Skeletal muscle cell (primary cell): Measurements from ENCODE around the gene CDH8.
"Not testable (repeated sequence)": the region's sequence is repeated elsewhere in the genome, so short reads cannot be mapped to it uniquely, and the experiment has no call there.

ENCODE experiments used
- DNase-seq: peaks from one replicate; pipeline ENCODE4 v3.0.0-alpha.2; 2010; ENCODE audit warnings: low read depth
- H3K4me3 ChIP-seq: 2 replicates; pipeline ENCODE4 v1.5.1; 2011; ENCODE audit warnings: low read depth, mild to moderate bottlenecking, control low read depth, low read length, moderate library complexity

Gene CDH8

DNA sequence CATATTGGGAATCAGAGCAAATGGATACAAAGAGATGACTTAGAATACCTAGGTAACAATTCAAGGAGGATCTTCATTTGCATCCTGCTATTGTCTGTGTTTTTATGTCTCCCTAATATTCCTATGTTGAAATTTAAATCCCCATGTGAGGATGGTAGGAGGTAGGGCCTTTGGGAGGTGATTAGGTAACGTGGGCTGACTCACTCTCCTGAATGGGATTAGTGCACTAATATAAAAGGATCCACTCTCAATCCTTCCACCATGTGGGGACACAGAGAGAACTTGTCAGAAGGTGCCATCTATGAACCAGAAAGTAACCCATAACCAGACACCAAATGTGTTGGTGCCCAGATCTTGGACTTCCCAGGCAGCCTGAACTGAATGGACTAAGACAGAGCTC is 83.4 kb downstream of the CDH8 start:
- no peak overlapping the region for H3K4me3 ChIP-seq
- no peak for DNase-seq

DNA sequence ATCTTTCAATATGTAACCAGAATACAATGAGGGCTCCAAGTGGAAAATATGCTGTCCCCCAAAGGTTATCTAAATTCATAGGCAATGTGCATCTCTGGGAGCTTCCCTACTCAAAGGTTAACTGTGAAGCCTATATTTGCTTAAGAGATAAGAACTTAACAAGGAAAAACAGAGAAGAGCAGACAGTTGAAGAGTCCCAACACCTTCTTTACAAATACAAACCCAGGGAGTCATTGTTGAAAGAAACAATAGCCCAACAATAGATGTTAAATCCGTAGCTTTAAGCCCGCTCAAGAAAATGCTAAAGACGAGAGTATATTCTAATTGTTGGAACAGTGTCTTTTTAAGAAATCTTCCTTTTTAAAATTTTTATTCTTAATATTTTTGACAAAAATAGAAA is 87.8 kb downstream of the CDH8 start:
- H3K4me3 ChIP-seq, result no peak overlapping the region
- no peak for DNase-seq

DNA sequence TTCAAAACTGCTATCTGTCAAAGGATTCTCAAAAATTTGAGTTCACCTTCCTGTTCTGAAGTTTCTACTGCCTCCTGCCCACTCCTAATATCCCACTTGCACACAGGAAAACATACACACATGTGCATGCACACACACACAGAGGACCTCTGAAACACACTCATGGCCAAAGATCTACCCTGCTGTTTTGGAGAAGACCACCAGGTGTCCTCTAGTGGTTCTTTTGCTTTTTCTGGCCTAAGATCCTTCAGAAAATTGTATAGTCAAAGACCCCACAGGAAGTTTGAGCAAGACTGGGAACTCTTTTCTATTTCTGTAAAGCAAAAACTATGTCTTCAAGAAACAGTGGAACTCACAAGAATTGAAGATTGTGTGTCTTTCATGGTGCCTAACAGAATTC is 90.2 kb downstream of the CDH8 start:
- H3K4me3 ChIP-seq, result no peak overlapping the region
- DNase-seq, result no peak

DNA sequence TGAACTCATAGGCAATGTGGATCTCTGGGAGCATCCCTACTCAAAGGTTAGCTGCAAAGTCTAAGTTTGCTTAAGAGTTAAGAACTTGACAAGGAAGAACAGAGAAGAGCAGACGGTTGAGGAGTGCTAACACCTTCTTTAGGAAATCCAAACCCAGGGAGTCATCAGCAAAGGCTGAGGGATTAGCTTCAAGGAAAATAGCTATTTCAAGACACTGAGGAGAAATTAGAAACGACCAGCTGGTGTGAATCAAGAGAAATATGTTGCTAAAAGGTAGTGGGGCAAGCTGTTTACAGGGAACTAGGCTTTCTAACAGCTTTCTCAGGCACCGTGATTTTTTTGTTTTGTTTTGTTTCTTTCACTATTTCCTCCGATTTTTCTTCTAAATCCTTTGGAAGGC is 90.7 kb downstream of the CDH8 start:
- DNase-seq, result no peak
- no peak overlapping the region for H3K4me3 ChIP-seq

DNA sequence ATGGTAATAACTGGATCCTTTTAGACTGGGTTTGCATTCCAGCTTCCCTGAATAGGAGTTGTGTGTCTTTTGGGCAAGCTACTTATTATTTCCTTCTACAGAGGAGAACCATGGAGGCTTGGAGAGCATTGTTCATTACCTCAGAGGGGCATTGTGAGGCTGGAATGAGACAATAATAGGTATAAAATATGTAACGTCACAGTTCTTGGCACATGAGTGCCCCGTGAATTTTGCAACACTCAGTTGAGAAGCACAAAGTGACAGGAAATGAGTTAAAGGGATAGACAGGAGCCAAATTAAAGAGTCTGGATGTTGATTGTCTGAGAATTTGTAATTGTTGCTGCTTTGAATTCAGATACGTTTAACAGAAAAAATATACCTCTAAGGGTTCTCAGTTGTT is 92.2 kb downstream of the CDH8 start:
- H3K4me3 ChIP-seq, result no peak overlapping the region
- no peak for DNase-seq

DNA sequence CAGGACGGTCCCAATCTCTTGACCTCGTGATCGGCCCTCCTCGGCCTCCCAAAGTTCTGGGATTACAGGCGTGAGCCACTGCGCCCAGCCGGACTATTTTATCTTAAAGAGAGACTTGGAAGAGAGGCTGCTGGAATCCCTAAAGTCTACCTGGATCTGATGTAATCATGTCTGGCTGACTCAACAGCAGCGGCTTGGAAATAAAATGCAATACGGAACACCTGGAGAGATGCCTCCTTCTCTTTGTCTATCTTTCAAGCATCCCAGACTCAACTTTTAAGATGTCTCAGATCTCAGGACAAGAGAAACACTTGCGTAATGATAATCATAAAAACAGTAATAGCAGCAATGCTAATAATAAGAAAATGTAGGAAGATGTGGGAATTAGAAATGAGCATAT is 95.6 kb downstream of the CDH8 start:
- no peak for DNase-seq
- no peak overlapping the region for H3K4me3 ChIP-seq

GRCh38 chr16:61937646-61938045 is 98.6 kb downstream of the CDH8 start:
- no peak for DNase-seq
- no peak overlapping the region for H3K4me3 ChIP-seq

DNA sequence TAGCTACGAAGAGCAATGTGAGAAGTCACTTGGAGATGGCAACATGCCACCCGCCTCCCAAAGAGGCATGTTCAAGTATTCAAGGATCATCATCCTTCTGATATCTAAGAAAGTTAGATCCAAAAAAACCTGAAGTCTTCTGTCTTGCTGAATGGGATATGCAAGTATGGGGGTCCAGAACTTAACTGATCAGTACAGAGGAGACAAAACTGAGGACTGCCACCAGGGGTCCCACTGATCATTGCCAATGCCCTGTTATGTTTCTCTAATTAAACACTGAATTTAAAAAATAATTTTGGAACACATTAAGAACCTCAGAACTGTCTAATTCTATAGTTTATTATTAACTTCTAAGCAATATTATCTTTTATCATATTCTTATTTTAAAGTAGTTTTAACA is 99.7 kb downstream of the CDH8 start:
- no peak overlapping the region for H3K4me3 ChIP-seq
- DNase-seq, result no peak

- H3K4me3 ChIP-seq, result no peak overlapping the region
- no peak for DNase-seq
These were observed 101.6 kb downstream of the CDH8 start for GRCh38 chr16:61934601-61935000.

DNA sequence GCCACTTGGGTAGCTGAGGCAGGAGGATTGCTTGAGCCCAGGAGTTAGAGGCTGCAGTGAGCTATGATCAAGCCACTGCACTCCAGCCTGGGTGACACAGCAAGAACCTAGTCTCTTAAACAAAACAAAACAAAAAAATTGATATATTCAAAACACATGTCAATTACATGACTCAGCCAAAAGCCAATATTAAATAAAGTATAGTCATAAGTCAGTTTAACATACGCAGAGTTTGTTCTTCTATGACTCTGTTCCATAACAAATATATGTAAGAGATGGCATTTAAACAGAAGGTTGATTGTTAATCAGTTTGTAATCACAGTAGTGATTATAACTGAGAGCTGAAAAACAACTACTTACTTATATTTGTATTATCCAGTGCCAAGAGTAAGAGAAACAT is 106.5 kb downstream of the CDH8 start:
- H3K4me3 ChIP-seq, result no peak overlapping the region
- DNase-seq, result no peak

GRCh38 chr16:61926766-61927165 is 109.5 kb downstream of the CDH8 start:
- H3K4me3 ChIP-seq, result no peak overlapping the region
- no peak for DNase-seq

DNA sequence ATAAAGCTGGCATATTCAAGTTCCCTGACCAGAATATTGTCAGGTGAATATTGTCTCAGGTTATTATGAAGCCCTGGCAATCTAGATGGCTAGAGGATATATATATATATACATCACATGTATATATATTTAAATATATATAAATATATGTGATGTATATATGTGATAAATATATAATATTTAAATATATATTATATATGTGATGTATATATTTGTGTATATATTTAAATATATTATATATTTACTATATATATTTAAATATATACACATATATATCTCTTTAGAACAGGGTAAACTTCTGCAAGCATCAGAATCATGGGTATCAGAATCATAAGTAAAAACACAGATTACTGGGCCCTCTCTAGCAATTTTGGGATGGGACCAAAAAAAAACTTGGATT is 112.6 kb downstream of the CDH8 start:
- no peak for DNase-seq
- H3K4me3 ChIP-seq, result no peak overlapping the region

GRCh38 chr16:61921373-61921772 is 114.9 kb downstream of the CDH8 start:
- H3K4me3 ChIP-seq, result no peak overlapping the region
- no peak for DNase-seq

DNA sequence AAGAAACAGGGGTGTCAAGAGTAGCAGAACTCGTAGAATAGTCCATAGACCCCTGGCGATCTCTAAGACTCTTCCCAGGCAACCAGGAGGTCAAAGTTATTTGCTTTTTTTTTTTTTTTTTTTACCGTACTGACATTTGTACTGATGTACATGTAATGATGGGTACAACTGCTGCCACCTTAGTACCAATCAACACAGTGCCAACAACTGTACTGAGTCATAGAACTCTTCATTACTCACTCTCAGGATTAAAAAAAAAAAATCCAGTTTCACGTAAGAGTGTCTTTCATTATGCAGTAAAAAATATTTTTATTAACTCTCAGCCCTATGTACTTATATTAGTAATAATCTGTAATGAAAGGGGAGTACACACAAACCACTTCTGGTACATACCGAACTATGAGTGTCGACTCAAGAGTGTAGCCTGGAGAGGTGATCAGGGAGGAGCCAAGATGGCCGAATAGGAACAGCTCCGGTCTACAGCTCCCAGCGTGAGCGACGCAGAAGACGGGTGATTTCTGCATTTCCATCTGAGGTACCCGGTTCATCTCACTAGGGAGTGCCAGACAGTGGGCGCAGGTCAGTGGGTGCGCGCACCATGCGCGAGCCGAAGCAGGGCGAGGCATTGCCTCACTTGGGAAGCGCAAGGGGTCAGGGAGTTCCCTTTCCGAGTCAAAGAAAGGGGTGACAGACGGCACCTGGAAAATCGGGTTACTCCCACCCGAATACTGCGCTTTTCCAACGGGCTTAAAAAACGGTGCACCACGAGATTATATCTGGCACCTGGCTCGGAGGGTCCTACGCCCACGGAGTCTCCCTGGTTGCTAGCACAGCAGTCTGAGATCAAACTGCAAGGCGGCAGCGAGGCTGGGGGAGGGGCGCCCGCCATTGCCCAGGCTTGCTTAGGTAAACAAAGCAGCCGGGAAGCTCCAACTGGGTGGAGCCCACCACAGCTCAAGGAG is 118.1 kb downstream of the CDH8 start:
- not testable (repeated sequence) for H3K4me3 ChIP-seq, DNase-seq

GRCh38 chr16:61915569-61915968 is 120.7 kb downstream of the CDH8 start:
- no peak overlapping the region for H3K4me3 ChIP-seq
- DNase-seq, result no peak

DNA sequence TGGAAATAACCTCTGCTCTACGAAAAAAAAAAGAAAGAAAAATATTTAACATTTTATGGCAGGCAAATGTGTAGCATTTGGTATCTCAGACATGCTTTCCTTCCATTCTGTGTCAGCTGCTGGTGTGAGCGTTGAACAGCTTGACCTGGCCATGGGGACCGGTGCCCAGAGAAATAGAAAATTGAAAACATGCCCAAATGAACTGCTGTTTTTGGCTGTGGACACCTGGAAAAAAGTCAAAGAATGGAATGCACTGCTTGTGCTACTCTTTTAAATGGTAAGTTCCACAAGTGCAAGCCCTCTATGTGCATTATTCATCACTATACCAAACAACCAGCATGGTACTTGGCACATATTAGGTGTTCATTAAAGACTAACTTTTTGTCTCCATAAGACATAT is 127.2 kb downstream of the CDH8 start:
- no peak for DNase-seq
- H3K4me3 ChIP-seq, result no peak overlapping the region

GRCh38 chr16:61908426-61908825 is 127.8 kb downstream of the CDH8 start:
- H3K4me3 ChIP-seq, result no peak overlapping the region
- DNase-seq, result no peak

DNA sequence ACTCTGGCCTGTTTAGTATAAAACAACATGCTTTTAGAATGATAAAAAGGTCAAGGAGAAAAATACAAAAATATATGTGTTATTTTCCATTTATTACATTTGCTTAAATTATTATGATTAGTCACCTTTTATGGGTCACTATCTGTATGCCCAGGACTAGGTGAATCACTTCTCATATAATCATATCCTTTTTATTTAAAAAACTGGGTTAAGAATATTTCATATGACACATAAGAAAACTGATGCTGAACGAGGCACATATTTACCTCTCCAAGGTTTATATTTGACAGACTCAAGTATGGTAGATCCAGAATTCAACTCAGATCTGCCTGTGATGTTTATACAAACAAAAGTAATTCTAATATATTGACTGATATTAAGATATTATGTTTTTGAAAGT is 134.5 kb downstream of the CDH8 start:
- H3K4me3 ChIP-seq, result no peak overlapping the region

DNA sequence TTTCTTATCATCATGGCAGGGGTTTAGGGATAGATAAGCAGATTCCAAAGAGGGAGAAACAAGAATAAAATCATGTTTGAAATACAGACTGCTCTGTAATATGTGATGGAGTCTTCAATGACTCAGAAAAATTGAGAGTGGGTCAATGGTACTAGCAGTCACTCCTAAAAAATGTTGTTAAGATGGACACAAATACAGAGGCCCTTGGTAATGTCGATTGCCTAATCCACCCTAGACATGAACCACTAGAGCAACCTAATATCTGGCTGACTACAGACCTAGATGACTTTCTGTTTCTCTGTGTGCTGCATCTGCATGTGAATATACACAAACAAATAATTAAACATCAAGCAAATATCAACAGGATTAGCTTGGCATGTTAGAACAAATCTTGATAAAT is 135.8 kb downstream of the CDH8 start:
- H3K4me3 ChIP-seq, result no peak overlapping the region
- peak; percentile 52 for DNase-seq

More for the DNA sequence above, 134.5 kb downstream of the CDH8 start:
- no peak for DNase-seq

DNA sequence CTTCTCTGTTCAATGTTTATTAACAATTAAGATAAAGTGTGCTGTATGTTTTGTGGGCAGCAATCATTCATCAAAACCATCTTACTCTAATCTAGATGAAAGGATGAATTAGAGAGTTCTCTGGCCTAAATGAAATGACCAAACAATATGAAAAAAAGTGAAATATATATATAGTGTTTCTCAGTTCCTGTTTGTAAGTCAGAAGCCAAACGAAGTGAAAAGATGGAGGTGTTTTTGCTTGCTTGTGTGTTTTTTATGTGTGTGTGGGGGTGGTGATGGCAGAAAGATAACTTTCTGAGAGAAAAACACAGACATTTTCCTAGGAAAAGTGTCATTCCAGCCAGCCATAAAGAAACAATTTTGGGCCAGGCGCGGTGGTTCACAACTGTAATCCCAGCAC is 138.6 kb downstream of the CDH8 start:
- H3K4me3 ChIP-seq, result no peak overlapping the region
- no peak for DNase-seq

GRCh38 chr16:61892531-61892930 is 143.7 kb downstream of the CDH8 start:
- no peak for DNase-seq
- no peak overlapping the region for H3K4me3 ChIP-seq
